SU-DHL-6 (cell line): ENCODE measurements around the gene HACD3.

Experiments used
- EZH2phosphoT487 ChIP-seq: fragments of 200-600 bp; sonication (generic), shearing (Covaris generic); conservative IDR thresholded peaks from 2 replicates; pipeline ENCODE4 v1.6.1; 2018; ENCODE audit warnings: mild to moderate bottlenecking, antibody characterized with exemption, low read length, moderate library complexity, mixed read lengths
- TF ChIP-seq, protein P1 (sequence below): fragments of 200-600 bp; sonication (generic); IDR thresholded peaks from one replicate; pipeline ENCODE4 v1.5.1; 2017; ENCODE audit warnings: antibody characterized with exemption, mild to moderate bottlenecking, low read length, moderate library complexity; ENCODE audit not compliant: insufficient read depth, poor library complexity, severe bottlenecking

DNA sequence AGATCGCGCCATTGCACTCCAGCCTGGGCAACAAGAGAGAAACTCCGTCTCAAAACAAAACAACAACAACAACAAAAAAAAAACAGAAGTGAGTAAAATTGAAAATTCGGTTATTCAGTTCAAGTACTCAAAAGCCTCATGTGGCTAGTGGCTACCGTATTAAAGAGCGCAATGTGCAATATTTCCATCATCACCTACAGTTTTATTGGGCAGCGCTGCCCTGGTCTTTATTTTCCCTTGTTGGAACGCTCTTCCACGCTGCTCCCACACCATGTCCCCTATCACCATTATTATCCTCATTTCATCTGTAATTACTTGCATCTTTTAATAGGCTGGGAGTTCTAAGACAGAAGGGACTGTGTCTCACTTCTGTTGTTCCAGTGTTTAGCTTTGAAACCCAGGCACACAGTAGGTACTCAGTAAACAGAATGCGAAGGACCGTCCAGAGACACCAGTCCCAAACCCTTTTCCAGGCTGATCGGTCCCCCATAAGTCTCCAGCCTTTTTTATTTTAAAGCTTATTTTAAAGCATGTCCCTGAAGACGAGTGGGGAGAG, 423 bp upstream of the HACD3 start:
- TF ChIP-seq, protein P1, sequence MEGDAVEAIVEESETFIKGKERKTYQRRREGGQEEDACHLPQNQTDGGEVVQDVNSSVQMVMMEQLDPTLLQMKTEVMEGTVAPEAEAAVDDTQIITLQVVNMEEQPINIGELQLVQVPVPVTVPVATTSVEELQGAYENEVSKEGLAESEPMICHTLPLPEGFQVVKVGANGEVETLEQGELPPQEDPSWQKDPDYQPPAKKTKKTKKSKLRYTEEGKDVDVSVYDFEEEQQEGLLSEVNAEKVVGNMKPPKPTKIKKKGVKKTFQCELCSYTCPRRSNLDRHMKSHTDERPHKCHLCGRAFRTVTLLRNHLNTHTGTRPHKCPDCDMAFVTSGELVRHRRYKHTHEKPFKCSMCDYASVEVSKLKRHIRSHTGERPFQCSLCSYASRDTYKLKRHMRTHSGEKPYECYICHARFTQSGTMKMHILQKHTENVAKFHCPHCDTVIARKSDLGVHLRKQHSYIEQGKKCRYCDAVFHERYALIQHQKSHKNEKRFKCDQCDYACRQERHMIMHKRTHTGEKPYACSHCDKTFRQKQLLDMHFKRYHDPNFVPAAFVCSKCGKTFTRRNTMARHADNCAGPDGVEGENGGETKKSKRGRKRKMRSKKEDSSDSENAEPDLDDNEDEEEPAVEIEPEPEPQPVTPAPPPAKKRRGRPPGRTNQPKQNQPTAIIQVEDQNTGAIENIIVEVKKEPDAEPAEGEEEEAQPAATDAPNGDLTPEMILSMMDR, result no peak
- TF ChIP-seq EZH2phosphoT487, result no peak
